ENCODE measurements around the gene AFAP1L2. TPM values are rescaled to one million over a fixed set of nuclear protein-coding genes. Genes with fewer than 3 reads are reported as not detected.

AFAP1L2 gene
- total RNA-seq, 1 donor from 2014 or later: 23.1 TPM

Other genes with a start within 250 kb of the AFAP1L2 start
- gene CCDC186, start 230.3 kb downstream of the AFAP1L2 start, total RNA-seq (ENCODE audit: insufficient read depth, low replicate concordance): 42.6 TPM
- gene TDRD1, start 225.1 kb downstream of the AFAP1L2 start, total RNA-seq (ENCODE audit: insufficient read depth, low replicate concordance): 0.24 TPM
- gene VWA2, start 165.2 kb downstream of the AFAP1L2 start, total RNA-seq (ENCODE audit: insufficient read depth, low replicate concordance): 2.2 TPM

Data from umbilical cord (tissue), 1 donor.